ENCODE measurements around the gene DIS3L2. TPM values are rescaled to one million over a fixed set of nuclear protein-coding genes. Genes with fewer than 3 reads are reported as not detected.

The DIS3L2 gene
- total and polyA plus RNA-seq, 2 of the 4 experiments (the other 2 are of a cell fraction), result 14.7 to 19.2 TPM

- H2BK120ac ChIP-seq (ENCODE audit: low read depth, low read length), result no peak overlapping the region
- H3K4me2 ChIP-seq (ENCODE audit: low read depth, low read length), result no peak overlapping the region
- ChIA-PET POLR2A (ENCODE audit: unreplicated experiment) (no interaction called here), CTCF (no interaction called here)
- H4K5ac ChIP-seq (ENCODE audit: low read depth, low read length), result no peak overlapping the region
- in situ Hi-C loops (cut with MboI; ENCODE audit: low sequenced_read_pairs), result no loop called here
- H2AK9ac ChIP-seq (replicated peaks; ENCODE audit: low read depth, low read length, poor library complexity), result no peak overlapping the region
- DNase-seq, result no peak
- H3K4me3 ChIP-seq (ENCODE audit: insufficient read depth, low read depth, low read length), result no peak overlapping the region
- H3K79me1 ChIP-seq (ENCODE audit: low read depth in 1 of 2, low read length in 2 of 2), result peaks cover 0 to 3% of the 10 kb centered on the region in 2 experiments; a peak in 1 of 4 replicates
- no peaks in the 10 kb centered on the region for H3K27me3 ChIP-seq (ENCODE audit: control insufficient read depth, insufficient read depth, low read length)
- H3K56ac ChIP-seq (ENCODE audit: extremely low read depth, insufficient read depth, low read length), result no peak overlapping the region
- no peak overlapping the region for H2BK5ac ChIP-seq (ENCODE audit: low read depth, low read length, poor library complexity, severe bottlenecking)
- peaks cover 9% of the 10 kb centered on the region; the same call in 1 of the 2 replicates for H4K20me1 ChIP-seq (ENCODE audit: insufficient read depth, low read length)
- H2BK20ac ChIP-seq (ENCODE audit: low read depth, low read length), result no peak overlapping the region
- BruUV-seq (replicated peaks), result no TSS peak
- H3K36me3 ChIP-seq (ENCODE audit: control insufficient read depth, insufficient read depth, low read length), result no peaks in the 10 kb centered on the region
- H3K9ac ChIP-seq (ENCODE audit: low read depth, low read length), result no peak overlapping the region
- H4K91ac ChIP-seq (ENCODE audit: insufficient read depth, low read depth, low read length), result no peak overlapping the region
- intact Hi-C loops (cut with micrococcal nuclease), result no loop called here
- dilution Hi-C loops (cut with HindIII; ENCODE audit: low sequenced_read_pairs, unreplicated experiment), result no loop called here
- no peak overlapping the region for H3K4ac ChIP-seq (ENCODE audit: low read depth, low read length)
- no peak overlapping the region for H3K23ac ChIP-seq (ENCODE audit: low read depth, low read length)
- no peak overlapping the region for H3K18ac ChIP-seq (ENCODE audit: low read depth, low read length)
- no peaks in the 10 kb centered on the region for H3K9me1 ChIP-seq (ENCODE audit: insufficient read depth, low read length)
- no peak overlapping the region for H2AK5ac ChIP-seq (ENCODE audit: low read depth, low read length)
- H3K9me3 ChIP-seq (ENCODE audit: control insufficient read depth, insufficient read depth, low read length), result no peaks in the 10 kb centered on the region
- H3K14ac ChIP-seq (replicated peaks; ENCODE audit: low read depth, low read length), result no peak overlapping the region
- H3K4me1 ChIP-seq (ENCODE audit: control insufficient read depth, insufficient read depth, low read length), result no peaks in the 10 kb centered on the region
- no peak overlapping the region for H2AFZ ChIP-seq (replicated peaks; ENCODE audit: low read length, poor library complexity)
- no peak overlapping the region for H2BK15ac ChIP-seq (ENCODE audit: low read depth, low read length)
- no peak overlapping the region for H3K27ac ChIP-seq (ENCODE audit: insufficient read depth, low read length)
- no peak overlapping the region for H4K8ac ChIP-seq (ENCODE audit: low read depth in 2 of 2, low read length in 2 of 2)
- TF ChIP-seq RAD21 (IDR thresholded peaks at IDR 0.05; ENCODE audit: low read length) (no peak), MAFK (IDR thresholded peaks at IDR 0.05; ENCODE audit: low read depth, low read length) (no peak), CEBPB (IDR thresholded peaks at IDR 0.05; ENCODE audit: low read depth, low read length) (no peak), ELK1 (IDR thresholded peaks at IDR 0.05; ENCODE audit: borderline replicate concordance, low read depth, low read length) (no peak), CHD1 (IDR thresholded peaks at IDR 0.05; ENCODE audit: low read depth, low read length) (no peak), FOS (IDR thresholded peaks at IDR 0.05; ENCODE audit: low read depth, low read length) (no peak), USF2 (IDR thresholded peaks at IDR 0.05; ENCODE audit: low read depth, low read length) (no peak), POLR2A (IDR thresholded peaks at IDR 0.05; ENCODE audit: low read depth, low read length) (no peak), BHLHE40 (IDR thresholded peaks at IDR 0.05; ENCODE audit: low read depth, low read length) (no peak), RFX5 (IDR thresholded peaks at IDR 0.05; ENCODE audit: low read depth, low read length) (no peak), MAZ (IDR thresholded peaks at IDR 0.05; ENCODE audit: borderline replicate concordance, low read depth, low read length) (no peak), MXI1 (IDR thresholded peaks at IDR 0.05; ENCODE audit: borderline replicate concordance, low read depth, low read length) (no peak), NFE2L2 (IDR thresholded peaks at IDR 0.05; ENCODE audit: low read depth, low read length) (no peak), SMC3 (IDR thresholded peaks at IDR 0.05; ENCODE audit: low read depth, low read length) (no peak), RCOR1 (IDR thresholded peaks at IDR 0.05; ENCODE audit: insufficient replicate concordance, low read length) (no peak)
- TF ChIP-seq, protein P1, sequence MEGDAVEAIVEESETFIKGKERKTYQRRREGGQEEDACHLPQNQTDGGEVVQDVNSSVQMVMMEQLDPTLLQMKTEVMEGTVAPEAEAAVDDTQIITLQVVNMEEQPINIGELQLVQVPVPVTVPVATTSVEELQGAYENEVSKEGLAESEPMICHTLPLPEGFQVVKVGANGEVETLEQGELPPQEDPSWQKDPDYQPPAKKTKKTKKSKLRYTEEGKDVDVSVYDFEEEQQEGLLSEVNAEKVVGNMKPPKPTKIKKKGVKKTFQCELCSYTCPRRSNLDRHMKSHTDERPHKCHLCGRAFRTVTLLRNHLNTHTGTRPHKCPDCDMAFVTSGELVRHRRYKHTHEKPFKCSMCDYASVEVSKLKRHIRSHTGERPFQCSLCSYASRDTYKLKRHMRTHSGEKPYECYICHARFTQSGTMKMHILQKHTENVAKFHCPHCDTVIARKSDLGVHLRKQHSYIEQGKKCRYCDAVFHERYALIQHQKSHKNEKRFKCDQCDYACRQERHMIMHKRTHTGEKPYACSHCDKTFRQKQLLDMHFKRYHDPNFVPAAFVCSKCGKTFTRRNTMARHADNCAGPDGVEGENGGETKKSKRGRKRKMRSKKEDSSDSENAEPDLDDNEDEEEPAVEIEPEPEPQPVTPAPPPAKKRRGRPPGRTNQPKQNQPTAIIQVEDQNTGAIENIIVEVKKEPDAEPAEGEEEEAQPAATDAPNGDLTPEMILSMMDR (conservative IDR thresholded peaks at IDR 0.05; ENCODE audit: low read depth, low read length), result no peak
- no peak for ATAC-seq (ENCODE audit: low read depth)
Measured at GRCh38 chr2:232120911-232121310, 159.4 kb downstream of the DIS3L2 start.
